Fibroblast of skin of scalp (primary cell): ENCODE data around the gene MRPL52.
"Not testable (repeated sequence)": the region's sequence is repeated elsewhere in the genome, so short reads cannot be mapped to it uniquely, and the experiment has no call there.

Source experiments
- DNase-seq: peaks from one replicate; pipeline ENCODE4 v3.0.0-alpha.2; 2013

Gene MRPL52

GRCh38 chr14:22854963-22855724, 25.5 kb downstream of the MRPL52 start:
- no peak for DNase-seq

GRCh38 chr14:22856428-22856827, 26.7 kb downstream of the MRPL52 start:
- DNase-seq = no peak

- not testable (repeated sequence) for DNase-seq
Observed at GRCh38 chr14:22860377-22860776, 30.7 kb downstream of the MRPL52 start.

GRCh38 chr14:22861651-22862050, 32.0 kb downstream of the MRPL52 start:
- no peak for DNase-seq

- no peak for DNase-seq
Observed at GRCh38 chr14:22864979-22865378, 35.3 kb downstream of the MRPL52 start.

- DNase-seq = no peak
Observed at GRCh38 chr14:22865424-22866405, 36.0 kb downstream of the MRPL52 start.

- no peak for DNase-seq
Observed at GRCh38 chr14:22866874-22867273, 37.2 kb downstream of the MRPL52 start.

GRCh38 chr14:22870811-22871223, 41.1 kb downstream of the MRPL52 start:
- DNase-seq = no peak

- peak; percentile 83 for DNase-seq
Observed at GRCh38 chr14:22871224-22872032, 41.7 kb downstream of the MRPL52 start, which contains the start of gene LRP10. Gene LRP10 (plus strand): TSS chr14:22871740. CDS start chr14:22872304, 564 bp downstream.

GRCh38 chr14:22872033-22872832, 42.5 kb downstream of the MRPL52 start:
- peak; percentile 79 for DNase-seq

GRCh38 chr14:22872833-22873520, 43.3 kb downstream of the MRPL52 start:
- no peak for DNase-seq

GRCh38 chr14:22875003-22875747, 45.5 kb downstream of the MRPL52 start:
- DNase-seq = no peak

- no peak for DNase-seq
Observed at GRCh38 chr14:22875748-22876319, 46.1 kb downstream of the MRPL52 start.

GRCh38 chr14:22877000-22877501, 47.4 kb downstream of the MRPL52 start:
- no peak for DNase-seq

- no peak for DNase-seq
Observed at GRCh38 chr14:22878271-22879246, 48.9 kb downstream of the MRPL52 start.

- DNase-seq = no peak
Observed at GRCh38 chr14:22882064-22882463, 52.4 kb downstream of the MRPL52 start.

GRCh38 chr14:22882529-22883172, 53.0 kb downstream of the MRPL52 start:
- peak; percentile 21 for DNase-seq
